ENCODE results near the gene DOK1.

DOK1 gene

GRCh38 chr2:74515981-74516633, 38.4 kb upstream of the DOK1 start:
- H3K4me3 ChIP-seq (ENCODE audit: low read length) = no peak overlapping the region
- peak; percentile 37 for DNase-seq (ENCODE audit: low read depth)
- TF ChIP-seq CTCF (conservative IDR thresholded peaks at IDR 0.05; ENCODE audit: low read length) = no peak

GRCh38 chr2:74516650-74517049, 37.9 kb upstream of the DOK1 start:
- no peak for DNase-seq (ENCODE audit: low read depth)
- no peak for TF ChIP-seq CTCF (conservative IDR thresholded peaks at IDR 0.05; ENCODE audit: low read length)
- no peak overlapping the region for H3K4me3 ChIP-seq (ENCODE audit: low read length)

- TF ChIP-seq CTCF (conservative IDR thresholded peaks at IDR 0.05; ENCODE audit: low read length) = no peak
- DNase-seq (ENCODE audit: low read depth) = no peak
Observed at GRCh38 chr2:74522516-74522915, 32.0 kb upstream of the DOK1 start.

GRCh38 chr2:74524005-74524404, 30.5 kb upstream of the DOK1 start:
- TF ChIP-seq CTCF (conservative IDR thresholded peaks at IDR 0.05; ENCODE audit: low read length) = no peak
- no peak overlapping the region for H3K4me3 ChIP-seq (ENCODE audit: low read length)
- no peak for DNase-seq (ENCODE audit: low read depth)

More at GRCh38 chr2:74522516-74522915, 32.0 kb upstream of the DOK1 start:
- no peak overlapping the region for H3K4me3 ChIP-seq (ENCODE audit: low read length)

GRCh38 chr2:74524955-74525716, 29.4 kb upstream of the DOK1 start:
- DNase-seq (ENCODE audit: low read depth) = no peak
- no peak for TF ChIP-seq CTCF (conservative IDR thresholded peaks at IDR 0.05; ENCODE audit: low read length)
- H3K4me3 ChIP-seq (ENCODE audit: low read length) = no peak overlapping the region

GRCh38 chr2:74525717-74526648, 28.5 kb upstream of the DOK1 start, which contains the start of gene DQX1:
Gene DQX1, minus strand, starts transcription at chr2:74526231. Its CDS starts 502 bp downstream, at chr2:74525729.
- DNase-seq (ENCODE audit: low read depth) = no peak
- H3K4me3 ChIP-seq (ENCODE audit: low read length) = no peak within 1 kb of the TSS

More at GRCh38 chr2:74525717-74526648, 28.5 kb upstream of the DOK1 start, which contains the start of gene DQX1:
- TF ChIP-seq CTCF (conservative IDR thresholded peaks at IDR 0.05; ENCODE audit: low read length) = no peak
